AG09319 (cell line): ENCODE data around the gene NCLN.

Source experiments
- DNase-seq: peaks from one replicate; pipeline ENCODE4 v3.0.0-alpha.2; 2010; ENCODE audit warnings: low read depth; ENCODE audit errors: extremely low read depth
- CTCF ChIP-seq: IDR thresholded peaks from 2 replicates; pipeline ENCODE4 v1.5.1; 2011; ENCODE audit warnings: low read depth, mild to moderate bottlenecking, inconsistent platforms, low read length, moderate library complexity

Gene NCLN

GRCh38 chr19:3179739-3180293 is 5.9 kb upstream of the NCLN start:
- no peak for TF ChIP-seq CTCF
- DNase-seq: no peak

DNA sequence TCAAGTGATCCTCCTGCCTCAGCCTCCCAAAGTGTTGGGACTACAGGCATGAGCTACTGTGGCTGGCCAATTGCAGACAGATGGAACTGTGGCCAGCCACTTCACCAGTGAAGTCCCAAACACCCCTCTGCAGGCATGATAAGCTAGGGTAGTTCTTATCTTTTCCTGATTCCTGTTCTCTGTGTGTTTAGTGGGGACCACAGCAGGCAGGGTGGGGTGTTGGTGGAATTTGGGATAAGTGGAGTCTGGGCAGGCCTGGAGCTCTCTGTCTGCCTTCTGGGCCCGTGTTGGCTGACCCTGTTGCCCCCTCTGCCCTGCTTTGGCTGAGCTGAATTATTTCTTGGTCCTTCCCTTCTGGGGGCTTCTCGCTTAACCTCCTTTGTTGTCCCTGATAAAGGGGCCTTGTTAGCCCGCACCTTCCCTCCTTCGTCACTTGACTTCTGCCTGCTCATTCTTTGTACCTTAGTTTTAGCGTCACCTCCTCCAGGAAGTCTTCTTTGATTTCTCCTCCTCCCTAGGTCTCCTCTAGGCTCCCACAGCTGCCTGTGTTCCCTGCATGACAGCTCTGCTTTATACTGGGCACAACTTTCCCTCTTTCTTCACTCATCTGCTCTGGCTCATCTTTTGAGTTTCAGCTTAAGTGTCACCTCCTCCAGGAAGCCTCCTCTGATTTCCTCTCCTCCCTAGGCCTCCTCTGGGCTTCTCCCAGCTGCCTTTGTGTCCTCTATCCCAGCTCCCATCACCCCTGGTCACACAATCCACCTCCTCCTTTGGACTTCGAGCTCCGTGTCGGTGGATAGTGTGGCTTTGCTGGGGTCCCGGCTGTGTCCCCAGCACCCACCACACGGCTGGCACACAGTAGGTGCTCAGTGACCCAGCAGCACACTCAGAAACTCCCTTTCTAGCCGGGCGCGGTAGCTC is 1.7 kb upstream of the NCLN start:
- no peak for TF ChIP-seq CTCF
- no peak for DNase-seq

DNA sequence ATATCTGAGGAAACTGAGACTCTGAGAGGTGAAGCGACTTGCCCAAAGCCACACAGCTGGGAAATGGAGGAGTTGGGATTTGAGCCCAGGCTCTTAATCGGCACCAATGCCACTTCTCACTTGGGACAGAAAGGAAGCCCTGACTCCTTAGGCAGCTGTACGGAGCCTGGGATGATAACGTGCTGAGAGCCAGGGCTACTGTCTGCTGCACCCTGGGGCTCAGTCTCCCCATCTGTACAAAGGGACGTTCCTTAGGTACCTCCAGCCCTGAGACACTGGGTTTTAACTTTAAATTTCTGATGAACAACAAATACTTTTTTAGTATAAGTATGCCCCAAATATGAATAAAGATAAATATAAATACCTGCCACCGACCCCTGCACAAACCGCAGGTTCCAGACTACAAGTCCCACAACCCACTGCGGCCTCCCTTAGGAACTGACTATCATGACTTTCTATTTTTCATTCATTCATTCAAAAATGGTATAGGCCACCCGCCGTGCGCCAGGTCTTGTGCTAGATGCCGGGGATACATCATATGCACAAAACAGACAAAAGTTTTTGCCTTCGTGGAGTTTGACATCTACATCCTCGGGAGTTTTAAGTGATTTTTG is 776 bp upstream of the NCLN start:
- peak; percentile 24 for DNase-seq
- TF ChIP-seq CTCF: no peak

DNA sequence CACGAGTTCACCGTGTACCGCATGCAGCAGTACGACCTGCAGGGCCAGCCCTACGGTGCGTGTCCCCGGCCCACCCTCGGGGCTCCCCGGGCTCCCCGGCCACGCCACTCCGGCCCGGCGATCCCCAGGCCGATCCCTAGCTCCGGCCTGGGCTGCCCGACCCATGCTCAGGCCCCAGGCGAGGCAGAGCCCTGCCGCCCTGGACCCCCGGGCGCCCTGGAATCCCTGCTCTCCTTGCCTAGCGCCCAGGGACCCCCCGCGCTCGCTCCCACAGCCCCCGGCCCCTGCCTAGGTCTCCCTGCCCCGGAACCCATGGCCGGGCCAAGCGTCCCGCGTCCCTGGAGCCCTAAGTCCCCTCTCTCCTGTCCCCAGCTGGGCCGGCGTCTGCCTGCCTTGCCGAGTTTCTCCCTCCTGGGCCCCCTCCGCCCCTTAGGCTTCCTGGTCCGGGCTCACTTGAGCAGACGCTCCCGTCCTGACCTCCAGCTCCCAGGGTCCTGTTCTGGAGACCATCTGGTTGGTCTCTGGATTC is 494 bp downstream of the NCLN start:
- TF ChIP-seq CTCF: no peak
- DNase-seq: no peak

DNA sequence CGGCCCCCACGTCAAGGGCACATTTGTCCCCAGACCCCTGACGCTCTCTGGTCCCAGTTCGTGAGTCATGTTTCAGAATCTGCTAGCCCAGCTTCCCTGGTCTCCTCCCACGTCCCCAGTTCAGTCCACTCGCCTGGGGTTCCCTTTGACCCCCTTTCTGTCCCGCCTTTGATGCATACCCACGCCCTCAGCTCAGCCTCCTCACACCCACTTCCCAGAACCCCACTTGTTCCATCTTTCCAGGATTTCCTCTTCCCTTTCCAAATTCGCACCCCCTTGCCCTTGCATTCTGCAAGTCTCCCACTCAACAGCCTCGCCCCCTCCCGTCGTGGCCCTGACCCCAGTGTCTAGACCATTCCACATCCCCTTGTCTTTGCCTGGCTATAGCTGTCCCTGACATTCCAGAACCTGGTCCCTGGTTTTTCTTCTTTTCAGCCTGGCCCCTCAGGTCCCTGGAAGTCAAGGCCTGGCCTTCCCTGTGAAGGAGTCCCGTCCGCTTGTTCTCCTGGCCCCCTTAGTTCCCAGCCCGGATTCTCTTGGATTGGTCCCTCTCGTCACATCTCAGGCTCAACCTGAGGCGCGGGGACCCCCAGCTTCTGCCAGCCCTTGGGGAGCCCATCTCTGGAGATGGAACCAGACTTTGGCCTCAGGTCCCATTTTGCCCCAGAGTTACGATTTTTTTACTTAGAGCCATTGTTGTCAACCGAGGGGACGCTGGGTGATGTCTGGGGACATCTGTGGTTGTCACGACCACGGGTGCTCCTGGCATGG is 1.3 kb downstream of the NCLN start:
- DNase-seq: no peak

More for the DNA sequence above, 1.3 kb downstream of the NCLN start:
- no peak for TF ChIP-seq CTCF
